ENCODE data around the gene DBP. TPM values are rescaled to one million over a fixed set of nuclear protein-coding genes. Genes with fewer than 3 reads are reported as not detected.

Gene DBP
- total RNA-seq, 4 donors from 2014 or later, result 18.9 to 32.8 (median 25.1) TPM

GRCh38 chr19:48628486-48629296, 8.5 kb downstream of the DBP start:
- Histone ChIP-seq H3K27ac (no peak overlapping the region), H3K27me3 (no peaks in the 10 kb centered on the region), H3K4me1 (peaks cover 22 to 39% of the 10 kb centered on the region in 2 donors), H3K4me3 (replicated peaks in 1 of 3) (no peak overlapping the region), H3K36me3 (peaks cover 4 to 5% of the 10 kb centered on the region in 2 donors), H3K9me3 (no peaks in the 10 kb centered on the region)
- WGBS, 2 donors, result 89 to 92% methylated on average over 27 to 34 of the region's 34 CpGs
- intact Hi-C loops (cut with DNase I), result no loop called here
- no peak for TF ChIP-seq CTCF (IDR thresholded peaks at IDR 0.05)
- no peak for TF ChIP-seq POLR2A (IDR thresholded peaks at IDR 0.05)
- DNase-seq, result no peak

- H3K4me3 ChIP-seq (replicated peaks in 1 of 3), result no peak overlapping the region
- TF ChIP-seq POLR2A (IDR thresholded peaks at IDR 0.05) (no peak), CTCF (IDR thresholded peaks at IDR 0.05) (no peak)
- H3K27ac ChIP-seq, result no peak overlapping the region
- WGBS, 2 donors, result 85 to 94% methylated on average over 11 to 15 of the region's 17 CpGs
- peaks cover 18 to 36% of the 10 kb centered on the region in 2 donors for H3K4me1 ChIP-seq
- H3K36me3 ChIP-seq, result peaks cover 4 to 5% of the 10 kb centered on the region in 2 donors
- no peaks in the 10 kb centered on the region for H3K9me3 ChIP-seq
- no peaks in the 10 kb centered on the region for H3K27me3 ChIP-seq
- DNase-seq, result no peak
- intact Hi-C loops (cut with DNase I), result no loop called here
Measured at GRCh38 chr19:48627865-48628314, 9.3 kb downstream of the DBP start.

- Histone ChIP-seq H3K4me3 (replicated peaks in 1 of 3) (no peak overlapping the region), H3K27ac (no peak overlapping the region), H3K36me3 (peaks cover 4 to 5% of the 10 kb centered on the region in 2 donors), H3K4me1 (peaks cover 13 to 31% of the 10 kb centered on the region in 2 donors), H3K27me3 (no peaks in the 10 kb centered on the region), H3K9me3 (no peaks in the 10 kb centered on the region)
- TF ChIP-seq CTCF (IDR thresholded peaks at IDR 0.05) (no peak), POLR2A (IDR thresholded peaks at IDR 0.05) (no peak)
- no peak for DNase-seq
- intact Hi-C loops (cut with DNase I), result no loop called here
- 61 to 88% methylated on average over 2 to 5 of the region's 6 CpGs for WGBS, 2 donors
Measured at GRCh38 chr19:48627201-48627864, 9.8 kb downstream of the DBP start.

GRCh38 chr19:48625891-48626327, 11.3 kb downstream of the DBP start:
- Histone ChIP-seq H3K9me3 (no peaks in the 10 kb centered on the region), H3K4me3 (replicated peaks in 1 of 3) (no peak overlapping the region), H3K27me3 (no peaks in the 10 kb centered on the region), H3K27ac (no peak overlapping the region), H3K36me3 (peaks cover 4 to 5% of the 10 kb centered on the region in 2 donors), H3K4me1 (peaks cover 13 to 21% of the 10 kb centered on the region in 2 donors)
- no peak for TF ChIP-seq CTCF (IDR thresholded peaks at IDR 0.05)
- 94 to 95% methylated on average over 9 to 27 of the region's 30 CpGs for WGBS, 2 donors
- intact Hi-C loops (cut with DNase I), result no loop called here
- no peak for DNase-seq
